ENCODE data around the gene ATRN.

ATRN gene

DNA sequence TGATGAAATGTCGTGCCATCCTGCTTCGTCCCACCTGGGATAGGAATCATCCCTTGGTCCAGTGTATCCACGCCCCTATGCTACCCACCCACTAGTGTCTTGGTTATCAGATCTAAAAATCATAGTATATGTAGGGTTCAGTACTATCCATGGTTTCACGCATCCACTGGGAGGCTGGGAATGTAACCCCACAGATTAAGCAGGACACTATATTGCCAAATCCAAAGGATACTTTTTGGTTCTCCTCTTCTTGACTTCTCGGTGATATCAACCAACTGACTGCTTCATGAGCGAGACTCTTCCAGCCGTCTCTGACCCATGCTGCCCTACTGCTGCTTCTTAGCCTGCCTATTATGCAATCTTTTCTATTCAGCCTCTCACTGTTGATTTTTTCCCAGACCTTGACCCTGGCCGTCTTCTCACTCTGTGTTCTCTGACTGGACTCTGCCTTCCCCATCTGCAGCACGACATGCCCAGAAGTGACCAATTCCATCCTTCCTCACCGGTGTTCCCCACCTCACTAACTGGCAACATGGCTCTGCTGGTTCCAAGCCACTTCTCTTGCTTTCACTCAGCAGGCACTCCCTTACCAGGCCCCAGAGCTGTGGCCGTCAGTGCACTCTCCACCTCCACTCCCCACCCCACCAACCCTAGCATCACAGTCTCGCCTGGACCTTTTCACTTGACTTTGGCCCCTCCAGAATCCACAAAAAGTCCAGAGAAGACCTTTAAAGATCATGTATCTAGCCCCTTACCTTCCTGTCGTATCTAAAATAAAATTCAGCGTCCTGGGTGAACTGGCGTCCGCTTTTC is 157.9 kb downstream of the ATRN start:
- no peak for DNase-seq (ENCODE audit: low read depth)

DNA sequence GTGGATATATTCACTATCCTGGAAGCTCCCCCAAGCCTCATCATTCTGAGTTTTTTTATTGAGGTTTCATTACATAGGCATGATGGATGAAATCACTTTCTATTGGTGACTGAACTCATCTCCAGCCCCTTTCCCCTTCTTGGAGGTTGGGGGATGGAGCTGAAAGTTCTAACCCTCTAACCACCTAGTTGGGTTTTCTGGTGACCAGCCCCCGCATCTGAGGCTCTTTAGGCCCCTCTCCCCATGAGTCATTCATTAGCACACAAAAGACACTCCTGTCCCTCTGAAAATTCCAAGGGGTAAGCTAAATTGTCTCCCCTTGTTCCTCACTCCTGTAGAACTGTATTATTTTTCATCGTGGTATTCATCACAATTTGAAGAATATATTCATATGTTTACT is 159.1 kb downstream of the ATRN start:
- DNase-seq (ENCODE audit: low read depth) = no peak

DNA sequence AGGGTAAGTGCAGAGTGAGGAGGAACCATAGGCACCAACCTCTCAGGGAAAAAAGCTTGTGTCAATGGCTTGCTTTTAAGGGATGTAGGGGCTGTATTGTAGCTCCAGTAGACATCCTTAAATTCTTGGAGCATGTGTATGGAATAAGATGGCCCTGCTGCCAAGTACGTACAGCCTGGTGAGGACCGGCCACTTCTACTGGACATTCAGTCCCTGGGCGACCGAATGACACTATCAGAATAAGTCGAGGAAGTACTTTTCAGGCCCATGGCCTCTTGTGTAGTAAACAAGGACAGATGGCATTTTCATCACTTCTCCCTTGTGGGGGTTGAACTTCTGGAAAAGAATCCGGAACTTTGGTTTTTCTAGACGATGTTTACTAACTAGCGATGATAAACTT is 159.6 kb downstream of the ATRN start:
- DNase-seq (ENCODE audit: low read depth) = no peak

DNA sequence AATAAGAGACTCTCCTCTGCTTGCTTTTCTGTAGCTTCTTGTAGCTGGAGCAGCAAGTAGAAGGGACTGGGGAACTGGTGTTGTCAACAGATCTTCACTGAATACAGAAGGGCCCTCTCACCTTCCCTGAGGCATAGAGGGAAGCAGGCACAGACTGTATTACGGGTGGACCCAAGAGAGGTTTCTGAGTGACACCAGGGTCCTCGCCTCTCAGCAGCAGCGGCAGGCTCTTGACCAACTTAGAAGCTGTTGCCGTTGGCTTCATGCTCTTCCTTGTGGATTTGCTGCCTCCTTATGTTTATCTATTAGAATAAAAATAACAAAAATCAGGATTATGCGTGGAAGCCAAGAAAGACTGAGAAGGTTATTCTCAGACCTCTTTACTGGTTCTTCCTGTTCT is 160.7 kb downstream of the ATRN start:
- no peak for DNase-seq (ENCODE audit: low read depth)

DNA sequence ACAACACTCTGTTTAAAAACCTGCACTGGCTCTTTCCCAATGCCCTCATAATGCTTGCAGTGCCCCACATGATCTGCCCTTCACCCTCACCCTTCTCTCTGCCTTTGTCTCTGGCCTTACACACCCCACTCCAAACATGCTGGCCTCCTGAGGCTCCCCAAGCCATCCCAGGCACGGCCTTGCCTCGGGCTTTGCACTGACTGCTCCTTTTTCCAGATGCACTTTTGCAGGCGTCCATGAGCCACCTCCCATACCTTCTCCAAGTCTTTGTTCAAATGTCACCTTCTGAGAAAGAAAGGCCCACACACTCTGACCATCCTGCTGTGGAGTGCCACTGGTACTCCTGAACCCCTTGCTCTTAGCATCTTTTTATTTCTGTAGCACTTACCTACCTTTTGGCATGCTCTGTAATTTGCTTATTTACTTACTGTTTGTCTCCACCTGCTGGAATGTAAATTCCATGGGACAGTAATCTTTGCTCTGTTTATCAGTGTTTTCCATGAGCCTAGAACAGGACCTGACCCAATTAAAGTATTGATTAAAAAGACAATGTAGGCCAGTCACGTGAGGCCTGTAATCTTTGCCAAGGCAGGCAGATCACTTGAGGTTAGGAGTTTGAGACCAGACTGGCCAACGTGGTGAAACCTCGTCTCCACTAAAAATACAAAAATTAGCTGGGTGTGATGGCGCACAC is 161.6 kb downstream of the ATRN start:
- DNase-seq (ENCODE audit: low read depth) = no peak

DNA sequence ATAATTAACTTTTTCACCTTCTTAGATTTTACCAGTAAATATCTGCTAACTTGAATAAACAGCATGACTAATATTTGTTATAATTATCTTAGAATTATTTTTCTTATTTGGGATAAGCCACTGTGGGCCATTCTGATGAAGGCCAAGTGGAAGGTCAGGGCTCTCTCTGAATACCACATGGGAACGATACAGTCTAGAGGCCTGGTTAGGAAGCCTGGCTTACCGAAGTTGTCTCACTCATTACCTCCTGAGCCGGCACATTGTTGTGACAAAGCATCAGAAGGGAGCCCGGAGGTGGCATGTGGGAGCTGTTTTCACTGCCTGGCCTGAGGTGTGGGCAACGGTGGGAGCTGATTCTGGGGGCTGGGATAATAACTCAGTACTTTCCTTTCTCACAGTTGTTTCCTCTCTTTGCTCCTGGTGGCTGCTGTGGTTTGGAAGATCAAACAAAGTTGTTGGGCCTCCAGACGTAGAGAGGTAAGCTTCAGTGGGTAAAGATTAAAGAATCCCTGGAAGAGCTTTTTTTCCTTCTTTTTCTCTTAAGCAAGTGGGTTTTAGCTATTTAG is 163.2 kb downstream of the ATRN start:
- no peak for DNase-seq (ENCODE audit: low read depth)

DNA sequence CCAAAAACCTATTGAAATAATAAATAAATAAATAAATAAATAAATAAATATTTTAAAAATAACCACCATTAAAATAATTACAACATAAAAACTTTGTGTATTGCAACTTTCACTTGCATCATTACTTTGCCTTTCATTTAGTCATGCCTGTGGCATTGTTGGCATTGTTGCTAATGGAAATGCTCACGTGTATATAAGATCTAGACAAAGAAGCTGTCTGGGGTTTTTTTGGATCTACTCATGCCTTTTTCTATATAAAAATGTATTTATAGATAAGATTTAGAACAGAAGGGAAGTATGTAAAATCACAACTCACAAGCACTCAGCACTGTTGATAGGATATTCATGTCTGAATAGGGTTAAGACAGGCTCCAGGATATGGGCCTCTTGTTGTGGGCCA is 164.5 kb downstream of the ATRN start:
- DNase-seq (ENCODE audit: low read depth) = no peak

DNA sequence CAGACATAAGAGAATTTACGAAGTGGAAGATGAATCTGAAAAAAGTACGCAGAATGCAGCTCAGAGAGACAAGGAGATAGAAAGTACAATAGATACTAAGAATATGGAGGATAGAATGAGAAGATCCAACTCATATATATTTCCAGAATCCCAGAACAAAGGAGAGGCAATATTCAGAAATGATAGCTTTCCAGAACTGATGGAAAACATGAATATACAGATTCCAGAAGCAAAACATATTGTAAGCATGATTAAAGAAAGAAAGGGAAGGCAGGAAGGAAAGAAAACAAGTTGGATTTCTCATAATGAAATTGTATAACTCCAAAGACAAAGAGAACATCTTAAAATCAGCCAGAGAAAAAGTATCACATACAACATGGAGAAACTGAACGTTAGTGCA is 169.4 kb downstream of the ATRN start:
- no peak for DNase-seq (ENCODE audit: low read depth)

DNA sequence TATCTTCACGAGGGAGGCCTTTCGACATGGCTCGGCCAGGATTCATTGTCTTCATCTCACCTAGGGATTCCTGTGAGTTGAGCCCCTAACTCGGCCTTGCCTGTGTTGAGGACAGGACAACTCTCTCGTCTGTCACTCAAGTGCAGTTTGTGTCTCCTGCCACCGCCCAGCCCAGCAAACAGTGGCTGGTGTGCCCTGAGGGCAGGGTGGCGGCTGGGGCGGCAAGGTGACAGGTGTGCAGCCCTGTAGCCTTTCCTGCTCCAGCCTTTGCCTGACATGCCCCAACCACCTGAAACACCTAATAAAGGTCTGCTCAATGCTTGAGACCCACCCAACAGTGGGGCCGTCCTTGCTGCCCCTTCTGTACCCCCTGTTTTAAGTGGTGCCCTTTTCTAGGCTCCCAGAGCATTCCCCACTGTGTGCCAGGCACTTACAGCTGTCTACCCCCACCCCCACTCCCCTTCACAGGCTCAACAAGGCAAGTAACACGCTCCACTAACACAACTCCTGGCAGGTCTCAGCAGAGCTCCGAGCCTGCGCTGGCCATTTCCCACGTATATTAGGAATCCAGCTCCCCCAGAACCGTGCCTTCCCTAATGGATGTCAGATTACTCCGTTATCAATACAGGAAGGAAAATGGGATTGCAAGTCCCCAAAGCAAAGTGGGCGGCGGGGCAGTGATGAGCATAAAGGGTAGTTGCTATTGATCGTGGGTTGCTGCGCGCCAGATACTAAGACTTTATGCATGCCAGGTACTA is 174.7 kb downstream of the ATRN start:
- no peak for DNase-seq (ENCODE audit: low read depth)

DNA sequence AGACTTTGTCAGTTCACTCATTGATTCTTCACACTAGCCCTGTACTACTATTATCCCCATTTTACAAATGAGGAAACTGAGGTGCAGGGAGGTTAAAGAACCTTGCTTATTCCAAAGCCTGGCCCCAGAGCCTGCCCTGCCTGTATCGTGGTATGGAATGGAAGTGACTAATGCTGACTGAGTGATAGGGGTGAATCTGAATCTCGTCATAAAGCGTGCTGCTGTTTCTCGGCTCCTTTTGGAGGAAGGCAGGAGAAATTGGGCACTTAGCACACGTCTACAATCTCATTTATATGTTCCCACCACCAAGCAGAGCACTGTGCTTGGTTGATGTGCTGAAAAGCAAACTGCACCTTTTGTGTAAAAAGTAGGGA is 175.2 kb downstream of the ATRN start:
- DNase-seq (ENCODE audit: low read depth) = no peak

DNA sequence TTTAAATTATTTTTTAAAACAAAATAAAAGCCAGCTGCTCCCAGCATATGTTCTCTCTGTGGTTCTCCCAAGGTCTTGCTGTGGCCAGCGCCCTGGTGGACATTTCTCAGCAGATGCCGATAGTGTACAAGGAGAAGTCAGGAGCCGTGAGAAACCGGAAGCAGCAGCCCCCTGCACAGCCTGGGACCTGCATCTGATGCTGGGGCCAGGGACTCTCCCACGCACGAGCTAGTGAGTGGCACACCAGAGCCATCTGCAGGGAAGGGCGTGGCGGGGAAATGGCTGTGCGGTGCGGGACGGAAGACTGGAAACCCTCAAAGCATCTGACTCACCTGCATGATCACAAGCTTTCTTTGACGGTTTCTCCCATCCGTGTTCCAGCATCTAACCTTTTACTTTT is 175.8 kb downstream of the ATRN start:
- DNase-seq (ENCODE audit: low read depth) = no peak

DNA sequence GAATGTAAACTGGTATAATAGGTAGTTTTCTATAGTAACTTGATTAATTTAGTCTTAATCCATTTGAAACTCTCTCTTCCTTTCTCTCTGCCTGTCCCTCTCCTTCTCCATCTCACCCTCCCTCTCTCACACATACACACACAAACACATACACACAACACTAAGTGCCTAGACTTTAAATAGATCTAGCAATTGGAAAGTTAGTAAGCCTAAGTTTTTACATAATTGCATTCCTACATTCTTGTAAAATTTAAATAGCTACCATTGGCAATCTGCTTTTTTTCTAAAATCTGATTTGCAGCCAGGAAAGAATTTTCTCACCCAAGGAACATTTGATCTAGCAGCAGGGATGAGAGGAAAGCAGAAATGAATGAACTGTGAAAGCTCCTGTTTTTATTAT is 176.7 kb downstream of the ATRN start:
- no peak for DNase-seq (ENCODE audit: low read depth)

DNA sequence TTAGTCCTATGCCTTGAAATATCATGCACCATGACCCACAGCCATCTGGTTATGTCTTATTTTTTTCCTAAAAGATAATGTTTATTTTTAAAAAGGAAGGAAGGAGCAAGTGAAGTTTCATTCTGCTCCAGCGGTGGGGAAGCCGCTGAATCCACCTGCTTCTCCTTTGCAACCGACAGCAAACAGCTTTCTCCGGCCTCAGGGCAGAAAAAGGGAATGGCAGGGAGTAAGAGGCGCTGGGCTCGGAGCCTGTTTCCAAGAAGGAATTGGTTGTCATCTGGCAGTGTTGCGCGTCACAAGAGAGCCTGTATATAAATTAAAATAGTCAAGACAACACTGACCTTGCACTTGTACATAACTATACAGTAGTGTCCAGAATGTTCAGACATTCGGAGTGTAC is 178.1 kb downstream of the ATRN start:
- DNase-seq (ENCODE audit: low read depth) = no peak

DNA sequence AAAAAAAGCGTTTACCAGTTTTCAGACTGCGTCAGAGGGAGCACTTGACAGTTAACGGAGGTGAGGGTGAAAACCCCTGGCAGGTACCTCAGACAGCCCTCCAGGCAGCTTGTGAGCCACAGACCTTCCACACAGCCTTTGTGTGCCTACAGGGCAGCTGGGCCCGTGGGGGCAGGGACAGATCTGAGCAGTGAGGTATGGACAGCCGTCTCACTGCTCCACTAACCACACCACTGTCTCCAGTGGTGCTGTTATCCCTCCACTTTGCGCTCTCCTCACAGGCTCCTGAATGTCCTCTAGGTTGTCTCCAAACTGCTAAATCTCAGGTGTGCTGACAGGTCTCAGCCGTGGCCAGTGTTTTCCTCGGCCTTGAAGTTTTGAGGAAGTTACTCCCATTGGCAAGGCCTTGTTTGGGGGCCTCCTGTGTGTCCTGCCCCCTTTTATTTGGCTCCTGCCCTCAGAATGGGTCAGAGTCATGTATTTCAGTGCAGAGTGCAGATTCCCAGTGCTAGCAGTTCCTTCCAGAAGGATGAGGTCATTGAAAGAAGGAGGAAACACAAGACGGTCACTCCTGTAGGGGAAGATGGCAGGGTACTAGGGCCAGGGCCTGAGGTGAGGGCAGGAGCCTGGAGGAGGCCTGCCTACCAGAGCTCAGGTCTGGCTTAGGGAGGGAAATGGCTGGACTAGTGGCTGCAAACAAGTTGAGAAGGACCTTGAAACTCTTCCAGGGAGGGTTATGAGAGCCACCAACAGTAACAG is 180.6 kb downstream of the ATRN start:
- DNase-seq (ENCODE audit: low read depth) = no peak

DNA sequence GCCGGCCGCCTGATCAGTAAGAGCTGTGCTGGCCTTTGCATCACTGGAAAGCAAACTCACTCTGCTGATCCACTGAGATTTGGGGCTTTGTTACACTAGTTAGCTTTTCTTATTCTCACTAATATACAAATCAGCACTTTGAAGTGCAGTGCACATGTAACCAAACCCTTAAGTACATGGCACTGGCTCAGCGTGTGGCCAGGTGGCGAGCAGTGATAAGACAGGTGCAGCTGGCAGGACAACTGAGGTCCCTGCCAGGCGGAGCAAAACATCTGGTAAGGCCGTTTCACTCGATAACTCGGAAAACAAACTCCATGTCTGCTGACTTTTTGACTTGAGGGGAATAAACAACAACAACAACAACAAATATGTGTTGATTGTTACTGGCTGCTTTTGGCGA is 181.4 kb downstream of the ATRN start:
- DNase-seq (ENCODE audit: low read depth) = no peak

DNA sequence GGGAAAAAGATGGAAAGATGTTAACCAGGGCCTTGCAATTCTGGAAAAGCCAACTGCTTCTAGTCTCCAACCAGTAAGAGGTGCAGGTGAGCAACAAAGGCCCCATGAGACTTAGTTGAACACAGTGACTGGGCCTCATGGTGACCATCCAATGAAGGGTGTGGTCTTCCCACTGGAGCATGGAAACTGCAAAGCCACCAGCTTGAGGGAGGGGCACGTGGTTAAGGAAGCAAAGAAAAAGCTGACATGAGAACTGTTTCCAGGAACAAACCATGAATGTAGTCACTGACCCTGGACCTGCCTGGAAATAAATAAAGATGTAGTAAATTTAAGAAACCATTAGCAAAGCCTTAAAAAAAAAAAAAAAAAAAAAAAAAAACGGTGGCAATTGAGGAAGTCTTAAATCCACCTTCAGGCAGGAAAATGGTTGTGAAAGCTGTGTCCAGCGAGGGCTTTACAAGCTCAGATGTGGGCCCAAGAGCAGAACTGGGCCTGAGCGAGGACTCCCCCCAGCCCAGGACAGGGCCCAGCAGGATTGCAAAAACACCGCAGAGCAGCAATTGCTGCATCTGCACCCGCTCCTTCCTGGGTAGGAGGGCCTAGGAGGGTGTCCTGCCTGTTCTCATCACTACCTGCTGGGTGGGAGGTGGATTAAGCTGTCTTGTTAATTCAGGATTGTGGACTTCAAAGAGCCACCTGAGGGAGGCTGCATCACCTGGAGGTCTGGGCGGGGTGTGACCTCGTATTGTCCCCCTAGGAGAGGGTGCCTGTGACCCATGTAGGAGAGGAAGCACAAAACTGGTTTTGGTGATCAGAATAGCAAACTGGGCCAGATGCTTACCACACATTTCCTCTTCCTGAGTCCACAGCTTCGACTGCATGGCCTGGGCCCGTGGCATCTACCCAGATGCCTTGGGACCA is 182.1 kb downstream of the ATRN start:
- no peak for DNase-seq (ENCODE audit: low read depth)

DNA sequence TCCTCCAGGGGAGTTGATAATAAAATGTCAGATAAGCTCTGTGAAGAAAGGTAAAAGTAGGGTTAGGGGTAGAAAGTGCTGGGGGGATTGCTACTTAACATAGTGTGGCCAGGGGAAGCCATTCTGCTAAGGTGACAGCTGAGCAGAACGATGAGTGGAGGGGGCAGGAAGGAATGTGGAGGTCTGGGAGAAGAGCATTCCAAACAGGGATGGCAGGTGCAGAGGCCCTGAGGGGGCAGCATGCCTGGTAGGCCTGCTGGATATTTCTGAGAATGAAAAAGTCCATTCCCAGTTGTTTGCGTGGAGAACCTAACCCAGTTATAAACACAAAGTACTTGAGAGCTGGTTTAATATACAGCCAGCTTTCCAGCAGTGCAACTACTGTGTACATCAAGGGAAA is 183.1 kb downstream of the ATRN start:
- no peak for DNase-seq (ENCODE audit: low read depth)

DNA sequence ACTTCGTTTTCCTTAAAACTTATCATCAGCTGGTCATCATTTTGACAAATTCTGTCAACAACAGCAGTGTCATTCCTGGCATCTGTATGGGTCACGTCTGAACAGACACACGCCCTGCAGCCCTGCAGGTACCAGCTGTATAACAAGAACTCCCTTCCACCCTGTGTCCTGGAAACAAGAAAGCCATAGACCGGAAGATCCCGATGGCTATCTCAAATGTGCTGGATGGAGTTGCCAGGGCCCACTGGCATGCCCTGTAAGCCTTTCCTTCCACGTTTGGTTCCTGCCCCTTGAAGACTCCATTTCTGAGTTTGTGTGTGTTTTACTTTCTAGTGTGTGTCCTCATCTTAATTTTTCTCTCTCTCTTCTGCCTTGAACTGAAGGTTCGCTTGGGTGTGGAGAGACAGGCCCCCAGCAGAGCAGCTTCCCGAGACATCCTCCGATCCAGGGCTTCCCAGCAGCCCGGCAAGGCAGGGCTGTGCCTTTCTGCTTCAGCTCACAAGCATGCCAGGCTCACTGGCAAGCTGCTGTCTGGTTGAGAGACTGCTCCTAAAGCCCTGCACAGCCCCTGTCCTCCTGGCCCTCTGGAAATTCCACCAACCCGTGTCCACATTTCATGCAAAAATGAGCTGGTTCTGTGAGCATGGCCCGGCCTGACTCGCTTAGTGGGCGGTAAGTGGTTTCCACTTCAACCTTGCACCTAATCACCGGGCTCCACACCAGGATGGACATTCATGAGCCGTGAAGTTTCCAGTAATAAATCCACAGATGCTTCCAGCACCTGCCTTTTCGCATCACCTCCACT is 183.7 kb downstream of the ATRN start:
- no peak for DNase-seq (ENCODE audit: low read depth)

DNA sequence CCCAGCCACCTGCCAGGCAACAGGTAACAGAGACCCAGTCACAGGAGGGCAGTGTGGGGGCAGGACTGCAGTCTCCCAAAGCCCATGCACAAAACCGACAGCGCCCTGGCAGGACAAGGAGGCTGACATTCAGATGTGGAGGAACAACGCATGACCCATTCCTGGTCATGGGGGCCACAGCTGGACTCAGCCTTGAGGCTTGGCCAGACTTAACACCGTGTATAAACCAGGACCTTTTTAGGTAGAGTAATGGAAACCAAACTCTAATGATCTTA is 184.2 kb downstream of the ATRN start:
- DNase-seq (ENCODE audit: low read depth) = no peak

DNA sequence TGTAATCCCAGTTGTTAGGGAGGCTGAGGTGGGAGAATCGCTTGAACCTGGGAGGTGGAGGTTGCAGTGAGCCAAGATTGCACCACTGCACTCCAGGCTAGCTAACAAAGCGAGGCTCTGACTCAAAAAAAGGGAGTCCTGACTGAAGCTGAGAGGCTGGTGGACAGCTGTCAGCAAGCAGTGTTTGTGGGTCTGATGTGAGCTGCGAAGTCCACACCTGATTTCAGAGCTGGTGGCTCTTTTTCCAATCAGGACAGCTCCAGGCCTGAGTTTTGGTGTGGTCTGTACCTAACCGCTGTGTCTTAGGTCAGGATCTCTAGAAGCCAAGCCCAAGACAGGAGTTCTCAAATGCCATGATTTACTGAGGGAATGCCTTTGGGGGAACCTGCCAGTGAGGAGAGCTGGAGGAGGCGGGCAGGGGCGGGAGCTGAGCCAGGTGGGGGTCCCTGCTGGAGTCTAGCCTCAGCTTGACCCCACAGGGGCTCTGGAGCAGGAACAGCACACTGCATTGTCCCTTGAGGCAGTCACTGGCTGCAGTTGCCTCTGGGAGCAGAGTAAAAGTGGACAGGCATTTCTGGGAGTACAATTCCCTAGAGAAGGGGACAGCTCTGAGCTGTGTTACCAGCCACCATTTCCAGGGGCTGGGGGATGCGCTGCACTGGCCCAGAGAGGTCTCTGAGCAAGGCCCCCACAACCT is 187.3 kb downstream of the ATRN start:
- no peak for DNase-seq (ENCODE audit: low read depth)
